HG03108 (cell line): Measurements from ENCODE around the gene RRAS2.
"Not testable (repeated sequence)": the region's sequence is repeated elsewhere in the genome, so short reads cannot be mapped to it uniquely, and the experiment has no call there.

Experiments used
- ATAC-seq: cut with Tn5 transposase; IDR thresholded peaks from one replicate; pipeline ENCODE4 v1.9.1; 2021; ENCODE audit warnings: moderate library complexity; ENCODE audit not compliant: unreplicated experiment

The RRAS2 gene

GRCh38 chr11:14358729-14359439, at the start of gene RRAS2:
Gene RRAS2, minus strand, starts transcription at chr11:14359183. Its CDS starts 313 bp downstream, at chr11:14358870.
- peak; percentile 72 for ATAC-seq

GRCh38 chr11:14408612-14409011, 49.6 kb upstream of the RRAS2 start:
- ATAC-seq, result no peak

- not testable (repeated sequence) for ATAC-seq
Observed at GRCh38 chr11:14406116-14406515, 47.1 kb upstream of the RRAS2 start.

GRCh38 chr11:14403528-14403927, 44.5 kb upstream of the RRAS2 start:
- ATAC-seq, result not testable (repeated sequence)

GRCh38 chr11:14399087-14399486, 40.1 kb upstream of the RRAS2 start:
- no peak for ATAC-seq

- ATAC-seq, result no peak
Observed at GRCh38 chr11:14396273-14396672, 37.3 kb upstream of the RRAS2 start.

GRCh38 chr11:14393889-14394288, 34.9 kb upstream of the RRAS2 start:
- no peak for ATAC-seq

- no peak for ATAC-seq
Observed at GRCh38 chr11:14393129-14393528, 34.1 kb upstream of the RRAS2 start.

GRCh38 chr11:14390669-14391068, 31.7 kb upstream of the RRAS2 start:
- no peak for ATAC-seq

GRCh38 chr11:14388352-14388751, 29.4 kb upstream of the RRAS2 start:
- no peak for ATAC-seq

GRCh38 chr11:14386895-14387480, 28.0 kb upstream of the RRAS2 start:
- no peak for ATAC-seq

GRCh38 chr11:14386081-14386480, 27.1 kb upstream of the RRAS2 start:
- ATAC-seq, result no peak

GRCh38 chr11:14384338-14384737, 25.4 kb upstream of the RRAS2 start:
- no peak for ATAC-seq

- no peak for ATAC-seq
Observed at GRCh38 chr11:14381968-14382367, 23.0 kb upstream of the RRAS2 start.

GRCh38 chr11:14380947-14381561, 22.1 kb upstream of the RRAS2 start:
- ATAC-seq, result peak; percentile 78

GRCh38 chr11:14380125-14380936, 21.3 kb upstream of the RRAS2 start:
- no peak for ATAC-seq

- no peak for ATAC-seq
Observed at GRCh38 chr11:14378171-14378570, 19.2 kb upstream of the RRAS2 start.

- ATAC-seq, result no peak
Observed at GRCh38 chr11:14376920-14377319, 17.9 kb upstream of the RRAS2 start.

GRCh38 chr11:14374922-14375830, 16.2 kb upstream of the RRAS2 start:
- ATAC-seq, result no peak

- no peak for ATAC-seq
Observed at GRCh38 chr11:14373941-14374646, 15.1 kb upstream of the RRAS2 start.
